NCI-H1436 treated with DMSO at 0.1 percent for 48 hours (cell line): Measurements from ENCODE around the gene CARMIL3.
A peak's percentile ranks its signal among the peaks of the same experiment; 100 is the strongest.
"Not testable (repeated sequence)": the region's sequence is repeated elsewhere in the genome, so short reads cannot be mapped to it uniquely, and the experiment has no call there.

Experiments used
- DNase-seq: peaks from one replicate; lab custom pipeline; 2025; lab: John Stamatoyannopoulos, UW

The CARMIL3 gene, protein sequence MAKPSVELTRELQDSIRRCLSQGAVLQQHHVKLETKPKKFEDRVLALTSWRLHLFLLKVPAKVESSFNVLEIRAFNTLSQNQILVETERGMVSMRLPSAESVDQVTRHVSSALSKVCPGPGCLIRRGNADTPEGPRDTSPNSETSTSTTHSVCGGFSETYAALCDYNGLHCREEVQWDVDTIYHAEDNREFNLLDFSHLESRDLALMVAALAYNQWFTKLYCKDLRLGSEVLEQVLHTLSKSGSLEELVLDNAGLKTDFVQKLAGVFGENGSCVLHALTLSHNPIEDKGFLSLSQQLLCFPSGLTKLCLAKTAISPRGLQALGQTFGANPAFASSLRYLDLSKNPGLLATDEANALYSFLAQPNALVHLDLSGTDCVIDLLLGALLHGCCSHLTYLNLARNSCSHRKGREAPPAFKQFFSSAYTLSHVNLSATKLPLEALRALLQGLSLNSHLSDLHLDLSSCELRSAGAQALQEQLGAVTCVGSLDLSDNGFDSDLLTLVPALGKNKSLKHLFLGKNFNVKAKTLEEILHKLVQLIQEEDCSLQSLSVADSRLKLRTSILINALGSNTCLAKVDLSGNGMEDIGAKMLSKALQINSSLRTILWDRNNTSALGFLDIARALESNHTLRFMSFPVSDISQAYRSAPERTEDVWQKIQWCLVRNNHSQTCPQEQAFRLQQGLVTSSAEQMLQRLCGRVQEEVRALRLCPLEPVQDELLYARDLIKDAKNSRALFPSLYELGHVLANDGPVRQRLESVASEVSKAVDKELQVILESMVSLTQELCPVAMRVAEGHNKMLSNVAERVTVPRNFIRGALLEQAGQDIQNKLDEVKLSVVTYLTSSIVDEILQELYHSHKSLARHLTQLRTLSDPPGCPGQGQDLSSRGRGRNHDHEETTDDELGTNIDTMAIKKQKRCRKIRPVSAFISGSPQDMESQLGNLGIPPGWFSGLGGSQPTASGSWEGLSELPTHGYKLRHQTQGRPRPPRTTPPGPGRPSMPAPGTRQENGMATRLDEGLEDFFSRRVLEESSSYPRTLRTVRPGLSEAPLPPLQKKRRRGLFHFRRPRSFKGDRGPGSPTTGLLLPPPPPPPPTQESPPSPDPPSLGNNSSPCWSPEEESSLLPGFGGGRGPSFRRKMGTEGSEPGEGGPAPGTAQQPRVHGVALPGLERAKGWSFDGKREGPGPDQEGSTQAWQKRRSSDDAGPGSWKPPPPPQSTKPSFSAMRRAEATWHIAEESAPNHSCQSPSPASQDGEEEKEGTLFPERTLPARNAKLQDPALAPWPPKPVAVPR (N-terminal part only)

DNA sequence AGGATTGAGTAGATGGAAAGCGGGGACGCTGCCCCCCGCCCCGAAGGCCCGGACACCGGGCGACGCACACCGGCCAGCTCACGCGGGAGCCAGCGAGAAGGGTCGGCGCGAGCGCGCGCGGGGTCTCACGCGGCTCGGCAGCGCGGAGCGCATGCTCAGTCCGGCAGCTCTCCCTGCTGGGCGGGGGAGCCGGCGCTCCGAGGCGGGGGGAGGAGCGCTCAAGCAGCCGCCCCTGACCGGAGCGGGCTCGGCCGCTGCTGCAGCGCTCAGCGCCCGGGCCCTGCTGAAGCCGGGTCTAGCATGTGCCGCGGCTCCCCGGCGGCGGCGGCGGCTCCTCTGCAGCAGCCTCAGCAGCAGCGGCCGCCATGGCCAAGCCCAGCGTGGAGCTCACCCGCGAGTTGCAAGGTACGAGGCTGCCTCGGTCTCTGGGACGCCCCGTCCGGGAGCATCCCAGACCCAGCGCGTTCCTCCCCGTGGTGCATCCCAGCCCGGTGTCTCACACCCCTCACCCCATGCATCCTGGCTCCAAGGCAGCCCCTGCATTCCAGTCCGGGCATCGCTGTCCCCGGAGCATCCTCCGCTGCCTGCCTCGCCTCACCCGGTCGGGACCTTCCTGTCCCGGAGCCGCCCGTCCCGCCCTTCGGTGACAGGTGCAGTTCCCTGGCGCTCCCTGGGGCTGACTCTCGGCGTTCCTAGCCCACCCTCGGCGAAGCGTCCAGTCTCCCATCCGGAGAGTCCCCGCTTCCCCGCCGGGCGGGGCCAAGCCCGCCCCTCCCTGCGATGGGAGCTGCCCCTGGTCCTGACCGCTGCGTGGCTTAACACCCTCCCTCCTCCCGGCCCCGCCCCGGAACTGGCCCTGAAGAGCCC, at the start of gene CARMIL3:
TSS of gene CARMIL3 (plus strand) at position 221 of the 867 bp plus-strand sequence. CDS start at position 366, 145 bp downstream.
- no peak for DNase-seq

DNA sequence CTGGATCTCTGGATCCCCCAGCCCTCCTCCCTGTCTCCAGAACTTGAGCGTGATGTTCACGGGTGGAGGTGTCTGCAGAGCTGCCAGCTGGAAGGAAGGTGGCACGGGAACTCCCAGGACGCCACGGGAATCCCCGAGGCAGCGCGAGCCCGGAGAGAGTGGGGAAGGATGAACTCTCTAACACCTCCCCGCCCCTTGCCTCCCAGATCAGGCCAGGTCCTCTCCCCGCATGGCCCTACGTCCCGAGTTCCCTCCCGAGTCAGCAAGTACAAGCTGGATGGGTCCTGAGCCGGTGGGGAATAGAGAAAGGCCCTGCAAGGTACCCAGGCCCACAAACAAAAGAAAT, 45.4 kb upstream of the CARMIL3 start:
- not testable (repeated sequence) for DNase-seq

DNA sequence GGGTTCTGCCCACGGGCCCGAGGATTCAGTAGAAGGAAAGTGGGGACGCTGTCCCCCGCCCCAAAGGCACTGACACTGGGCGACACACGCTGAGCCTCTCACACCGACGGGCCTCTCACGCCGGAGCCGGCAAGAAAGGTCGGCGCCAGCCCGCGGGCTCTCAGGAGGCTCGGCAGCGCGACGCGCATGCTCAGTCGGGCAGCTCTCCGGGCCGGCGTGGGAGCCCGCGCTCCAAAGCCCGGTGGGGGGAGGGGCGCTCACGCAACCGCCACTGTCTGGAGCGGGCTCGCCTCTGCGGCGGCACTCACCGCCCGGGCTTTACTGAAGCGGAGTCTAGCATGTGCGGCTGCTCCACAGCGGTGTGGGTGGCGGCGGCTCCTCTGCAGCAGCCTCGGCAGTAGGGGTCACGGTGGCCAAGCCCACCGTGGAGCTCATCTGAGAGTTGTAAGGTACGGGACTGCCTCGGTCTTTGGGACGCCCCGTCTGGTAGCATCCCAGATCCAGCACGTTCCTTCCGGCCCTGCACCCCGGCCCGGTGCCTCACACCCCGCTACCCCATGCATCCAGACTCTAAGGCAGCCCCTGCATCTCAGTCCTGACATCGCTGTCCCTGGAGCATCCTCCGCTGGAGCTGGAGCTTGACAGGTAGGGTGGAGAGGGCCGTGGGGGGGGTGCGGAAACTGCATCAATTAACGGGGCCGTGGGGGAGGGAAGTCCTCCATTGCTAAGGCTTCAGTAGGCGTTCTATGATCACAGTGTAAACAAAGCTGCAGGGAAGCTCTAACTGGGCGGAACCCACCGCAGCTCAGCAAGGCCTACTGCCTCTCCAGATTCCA, 44.8 kb upstream of the CARMIL3 start:
- not testable (repeated sequence) for DNase-seq

DNA sequence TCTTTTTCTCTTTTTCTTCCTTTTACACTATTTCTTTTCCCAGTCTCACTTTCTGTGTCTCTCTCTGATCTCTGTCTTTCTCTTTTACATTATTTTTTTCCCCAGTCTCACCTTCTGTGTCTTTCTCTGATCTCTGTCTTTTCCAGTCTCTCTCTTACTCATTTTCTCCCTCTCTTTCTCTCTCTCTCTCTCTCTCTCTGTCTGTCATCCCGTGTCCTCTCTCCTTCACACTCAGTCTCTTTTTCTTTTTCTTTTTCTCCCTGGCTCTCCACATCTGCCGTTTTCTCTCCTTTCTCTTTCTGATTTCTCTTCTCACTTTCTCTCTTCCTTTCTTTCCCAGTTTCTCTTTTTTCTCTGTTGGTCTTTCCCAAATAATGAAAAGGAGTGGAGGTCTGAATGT, 40.8 kb upstream of the CARMIL3 start:
- DNase-seq = no peak

DNA sequence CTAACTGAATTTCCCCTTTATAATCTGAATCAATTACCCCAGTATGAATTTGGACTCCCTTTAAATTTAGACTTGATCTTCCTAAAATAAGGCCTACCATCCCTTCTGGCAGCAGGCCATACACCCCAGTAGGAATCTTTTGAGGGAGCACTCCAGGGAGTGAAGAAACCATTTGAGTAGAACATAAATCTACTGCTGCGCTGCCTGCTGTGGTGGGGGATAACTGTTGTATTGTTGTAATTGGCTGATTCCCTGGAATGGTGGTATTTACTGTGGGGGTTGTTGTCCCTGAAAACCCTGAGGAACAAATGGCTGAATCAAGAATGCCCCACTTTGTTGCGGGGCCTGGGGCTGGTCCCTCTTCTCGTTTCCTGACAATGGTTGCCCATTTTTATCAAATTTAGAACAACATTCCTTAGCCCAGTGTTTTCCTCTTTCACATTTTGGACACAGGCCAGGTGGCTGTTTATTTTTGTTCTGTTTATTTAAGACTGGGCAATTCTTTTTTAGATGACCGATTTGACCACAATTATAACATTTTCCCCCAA, 39.0 kb upstream of the CARMIL3 start:
- DNase-seq = not testable (repeated sequence)

DNA sequence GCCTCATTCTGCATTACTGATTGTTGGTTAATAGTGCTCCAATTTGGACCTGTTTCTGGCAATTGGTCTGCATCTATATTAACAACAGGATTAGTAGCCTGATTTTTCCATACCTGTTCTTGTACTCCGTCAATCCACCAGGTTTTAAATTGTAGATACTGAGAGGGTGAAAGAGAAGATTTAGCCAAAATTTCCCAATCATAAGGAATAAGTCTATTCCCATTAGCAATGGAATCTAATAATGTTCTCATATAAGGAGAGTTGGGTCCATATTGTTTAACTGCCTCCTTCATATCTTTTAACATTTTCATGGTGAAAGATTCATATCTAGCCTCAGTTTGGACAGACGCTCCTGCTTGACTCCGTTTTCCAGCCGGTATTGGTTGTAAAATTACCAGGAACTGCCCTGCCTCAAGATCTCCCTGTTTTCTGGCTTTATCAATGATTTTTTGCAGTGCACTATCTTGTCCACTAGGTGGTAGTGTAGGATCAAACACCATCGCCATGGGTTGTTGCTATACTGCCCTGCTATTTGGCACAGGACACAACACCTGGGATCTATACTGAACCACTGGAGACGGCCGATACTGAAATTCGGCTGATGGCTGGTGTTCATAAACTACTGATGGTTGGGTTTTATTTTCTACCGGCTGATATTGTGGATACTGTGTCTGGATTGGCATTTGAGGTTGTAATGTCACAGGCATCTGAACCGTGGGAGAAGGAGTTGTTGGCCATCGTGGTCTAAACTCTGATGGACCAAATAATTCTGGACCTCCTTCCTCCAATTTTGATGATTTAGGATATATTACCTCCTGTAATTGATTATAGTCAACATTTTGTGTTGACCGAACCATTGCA, 37.9 kb upstream of the CARMIL3 start:
- peak; percentile 14 for DNase-seq

DNA sequence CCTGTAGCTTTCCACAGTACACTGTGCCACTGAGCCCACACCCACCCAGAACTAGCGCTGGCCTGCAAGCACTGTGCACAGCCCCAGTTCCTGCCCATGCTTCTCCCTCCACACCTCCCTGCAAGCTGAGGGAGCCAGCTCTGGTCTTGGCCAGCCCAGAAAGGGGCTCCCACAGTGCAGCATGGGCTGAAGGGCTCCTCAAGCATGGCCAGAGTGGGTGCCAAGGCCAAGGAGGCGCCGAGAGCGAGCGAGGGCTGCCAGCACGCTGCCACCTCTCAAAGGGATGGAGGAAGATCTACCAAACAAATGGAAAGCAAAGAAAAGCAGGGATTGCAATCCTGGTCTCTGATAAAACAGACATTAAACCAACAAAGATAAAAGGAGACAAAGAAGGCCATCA, 36.1 kb upstream of the CARMIL3 start:
- not testable (repeated sequence) for DNase-seq

DNA sequence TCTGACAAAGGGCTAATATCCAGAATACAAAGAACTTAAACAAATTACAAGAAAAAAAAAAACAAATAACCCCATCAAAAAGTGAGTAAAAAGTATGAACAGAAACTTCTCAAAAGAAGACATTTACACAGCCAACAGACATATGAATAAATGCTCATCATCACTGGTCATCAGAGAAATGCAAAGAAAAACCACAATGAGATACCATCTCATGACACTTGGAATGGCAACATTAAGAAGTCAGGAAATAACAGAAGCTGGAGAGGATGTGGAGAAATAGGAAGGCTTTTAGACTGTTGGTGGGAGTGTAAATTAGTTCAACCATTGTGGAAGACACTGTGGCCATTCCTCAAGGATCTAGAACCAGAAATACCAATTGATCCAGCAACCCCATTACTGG, 32.8 kb upstream of the CARMIL3 start:
- not testable (repeated sequence) for DNase-seq

DNA sequence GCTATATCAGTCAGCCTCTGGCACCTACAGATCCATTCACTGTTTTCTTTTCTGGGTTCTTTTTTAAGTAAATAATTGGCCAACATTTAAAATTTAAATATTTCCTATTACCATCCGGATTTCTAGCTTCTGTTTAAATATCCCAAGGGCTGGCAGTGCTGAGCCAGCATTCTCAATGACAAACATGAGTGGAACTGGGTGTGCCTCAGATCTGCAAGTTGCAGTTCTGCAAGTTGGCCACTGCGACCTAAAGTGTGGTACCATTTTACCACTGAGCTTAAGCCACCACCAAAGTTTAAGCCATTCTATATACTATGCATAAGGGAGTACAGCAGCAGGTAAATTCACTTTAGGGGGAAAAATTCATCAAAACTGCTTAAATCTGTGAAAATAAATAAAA, 31.9 kb upstream of the CARMIL3 start:
- DNase-seq = not testable (repeated sequence)

DNA sequence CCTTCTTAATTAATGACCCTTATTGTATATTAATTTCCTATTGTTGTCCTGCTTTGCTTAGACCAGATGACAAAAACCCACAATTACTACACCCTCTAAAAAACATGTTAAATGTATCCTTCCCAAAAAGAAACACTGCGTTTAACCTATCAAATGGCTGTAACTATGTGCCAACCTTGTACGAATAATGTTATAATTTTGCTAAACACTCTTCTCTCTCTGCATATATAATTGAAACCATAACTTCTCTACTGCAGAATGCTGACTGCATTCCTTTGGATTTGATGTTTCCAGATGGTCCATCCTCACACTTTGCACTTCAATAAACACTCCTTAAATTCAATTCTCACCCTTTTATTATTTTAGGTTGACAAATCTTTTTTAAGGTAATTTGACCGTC, 31.3 kb upstream of the CARMIL3 start:
- DNase-seq = not testable (repeated sequence)

DNA sequence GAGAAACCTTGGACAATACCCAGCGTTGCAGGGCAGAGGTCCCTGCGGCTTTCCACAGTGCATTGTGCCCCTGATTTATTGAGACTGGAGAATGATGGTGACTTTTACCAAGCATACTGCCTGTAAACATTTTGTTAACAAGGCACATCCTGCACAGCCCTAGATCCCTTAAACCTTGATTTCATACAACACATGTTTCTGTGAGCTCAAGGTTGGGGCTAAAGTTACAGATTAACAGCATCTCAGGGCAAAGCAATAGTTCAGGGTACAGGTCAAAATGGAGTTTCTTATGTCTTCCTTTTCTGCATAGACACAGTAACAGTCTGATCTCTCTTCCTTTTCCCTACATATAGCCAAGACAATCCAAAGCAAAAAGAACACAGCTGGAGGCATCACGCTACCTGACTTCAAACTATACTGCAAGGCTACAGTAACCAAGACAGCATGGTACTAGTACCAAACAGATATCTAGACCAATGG, 26.8 kb upstream of the CARMIL3 start:
- not testable (repeated sequence) for DNase-seq

DNA sequence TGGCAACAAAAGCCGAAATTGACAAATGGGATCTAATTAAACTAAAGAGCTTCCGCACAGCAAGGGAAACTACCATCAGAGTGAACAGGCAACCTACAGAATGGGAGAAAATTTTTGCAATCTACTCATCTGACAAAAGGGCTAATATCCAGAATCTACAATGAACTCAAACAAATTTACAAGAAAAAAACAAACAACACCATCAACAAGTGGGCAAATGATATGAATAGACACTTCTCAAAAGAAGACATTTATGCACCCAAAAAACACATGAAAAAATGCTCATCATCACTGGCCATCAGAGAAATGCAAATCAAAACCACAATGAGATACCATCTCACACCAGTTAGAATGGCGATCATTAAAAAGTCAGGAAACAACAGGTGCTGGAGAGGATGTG, 22.1 kb upstream of the CARMIL3 start:
- not testable (repeated sequence) for DNase-seq

DNA sequence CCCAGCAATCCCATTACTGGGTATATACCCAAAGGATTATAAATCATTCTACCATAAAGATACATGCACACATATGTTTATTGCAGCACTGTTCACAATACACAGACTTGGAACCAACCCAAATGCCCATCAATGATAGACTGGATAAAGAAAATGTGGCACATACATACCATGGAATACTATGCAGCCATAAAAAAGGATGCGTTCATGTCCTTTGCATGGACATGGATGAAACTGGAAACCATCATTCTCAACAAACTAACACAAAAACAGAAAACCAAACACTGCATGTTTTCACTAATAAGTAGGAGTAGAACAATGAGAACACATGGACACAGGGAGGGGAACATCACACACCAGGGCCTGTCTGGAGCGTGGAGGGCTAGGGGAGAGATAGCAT, 20.5 kb upstream of the CARMIL3 start:
- not testable (repeated sequence) for DNase-seq

DNA sequence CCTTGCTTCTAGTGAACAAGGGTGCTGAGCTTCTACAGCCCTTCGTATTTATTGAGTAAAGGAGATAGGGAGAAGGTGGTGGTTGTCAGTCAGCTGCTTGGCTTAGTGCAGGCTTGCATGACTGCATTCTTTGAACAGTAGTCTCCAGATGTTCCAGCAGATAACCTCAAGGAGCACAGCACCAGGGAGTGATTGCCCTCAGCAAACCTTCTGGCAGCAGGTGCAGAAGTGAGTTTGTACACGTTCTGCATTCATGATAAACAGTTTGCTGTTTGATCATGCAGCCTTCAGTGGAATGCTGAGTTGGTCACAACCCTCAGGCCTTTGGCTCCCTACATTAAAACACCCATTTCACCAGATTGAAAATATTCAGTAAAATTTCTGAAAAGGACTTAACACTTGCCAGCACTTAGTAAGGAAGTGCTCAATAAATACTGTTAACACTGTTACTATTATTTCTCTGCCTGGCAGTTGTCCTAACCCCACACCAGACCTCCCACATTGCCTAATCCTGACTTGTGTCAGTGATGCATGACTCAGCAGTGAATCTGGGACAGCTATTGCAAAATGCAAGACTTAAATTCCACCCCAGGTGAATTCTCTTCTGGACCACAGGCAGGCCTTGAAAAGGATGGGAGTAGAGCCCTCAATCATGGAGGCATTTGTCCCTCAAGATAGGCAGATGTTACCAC, 18.9 kb upstream of the CARMIL3 start:
- no peak for DNase-seq

DNA sequence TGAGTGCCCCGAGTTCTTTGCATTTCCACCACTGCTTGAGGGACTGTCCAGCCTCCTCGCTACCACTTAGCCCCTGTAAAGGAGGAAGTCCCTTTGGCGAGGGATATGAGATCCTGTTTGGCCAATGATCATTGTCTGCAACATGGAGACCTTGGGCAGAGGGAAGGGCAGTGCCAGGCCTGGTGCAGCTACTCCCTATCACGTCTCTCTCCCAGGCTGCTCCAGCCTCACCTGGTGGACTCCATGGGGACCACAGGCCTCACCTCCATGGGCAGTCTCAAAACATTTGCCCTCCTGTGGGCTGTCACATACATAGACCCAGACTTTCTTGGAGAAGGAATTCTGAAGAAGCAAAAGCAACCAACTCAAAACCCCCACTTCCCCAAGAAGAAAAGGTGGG, 16.0 kb upstream of the CARMIL3 start:
- not testable (repeated sequence) for DNase-seq

DNA sequence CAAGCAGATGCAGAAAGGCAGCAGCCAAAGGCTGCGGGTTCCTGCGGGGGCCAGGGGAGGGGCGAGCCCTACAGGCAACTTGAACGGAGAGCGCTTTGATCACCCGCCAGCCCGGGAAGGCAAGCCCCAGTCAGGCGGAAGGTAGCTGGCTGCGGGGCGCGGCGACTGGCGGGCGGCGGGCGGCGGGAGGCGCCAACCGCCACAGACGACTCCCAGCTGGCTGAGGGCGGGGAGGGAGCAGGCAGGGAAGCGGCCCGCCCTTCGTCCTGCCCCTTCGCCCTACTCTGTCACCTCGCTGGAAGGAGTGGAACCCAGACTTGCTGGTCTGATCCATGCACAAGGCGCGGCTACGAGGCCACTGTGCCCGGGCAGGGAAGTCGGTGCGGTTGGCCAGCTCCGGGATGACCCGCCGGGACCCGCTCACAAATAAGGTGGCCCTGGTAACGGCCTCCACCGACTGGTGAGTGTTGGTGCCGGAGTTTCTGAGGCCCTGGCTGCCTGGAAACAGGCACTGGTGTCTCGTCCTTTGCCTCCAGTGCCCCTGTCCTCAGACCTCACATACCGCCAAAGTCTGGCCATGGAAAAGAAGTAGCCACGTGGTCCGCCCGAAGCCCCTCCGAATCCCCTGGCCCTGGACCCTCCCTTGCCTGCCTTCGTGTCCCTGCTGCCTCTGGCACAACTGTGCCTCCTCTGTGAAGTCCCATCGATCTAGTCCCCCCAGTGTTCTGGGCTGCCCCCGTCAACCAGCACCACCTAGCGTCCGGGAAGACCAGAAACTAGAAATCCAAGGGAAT, 15.4 kb upstream of the CARMIL3 start:
- peak; percentile 40 for DNase-seq

DNA sequence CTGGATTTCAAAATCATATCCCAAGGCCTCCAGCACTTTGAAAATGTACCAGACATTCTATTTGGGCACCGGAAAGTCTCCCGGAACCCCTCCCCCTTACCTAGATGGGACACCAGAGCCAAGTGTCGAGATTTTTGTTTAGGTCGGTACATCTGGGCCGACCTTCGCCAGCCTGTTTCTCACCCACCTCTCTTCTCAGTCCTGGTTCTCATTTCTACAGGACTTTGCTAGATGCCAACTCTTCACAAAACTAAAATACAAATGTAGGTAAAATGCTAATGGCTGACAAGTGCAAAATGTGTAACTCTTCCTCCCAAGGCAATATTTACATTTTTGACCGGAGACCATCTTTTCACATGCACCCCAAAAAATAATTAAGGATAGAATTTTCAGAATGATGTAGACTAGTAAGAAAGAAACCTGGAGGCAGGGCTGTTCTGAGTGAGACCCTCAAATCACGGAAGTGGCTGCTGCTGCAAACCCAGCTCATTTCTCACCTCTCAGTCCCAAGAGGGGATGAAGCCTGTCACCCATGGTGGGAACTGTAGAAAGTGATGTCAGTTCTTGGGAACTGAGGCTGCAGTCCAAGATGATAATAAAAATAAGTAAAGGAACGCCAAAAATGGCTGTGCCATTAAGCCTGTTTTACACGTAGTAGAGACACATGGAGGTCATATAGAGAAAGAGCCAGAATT, 14.7 kb upstream of the CARMIL3 start:
- DNase-seq = not testable (repeated sequence)
